ENCODE results near the gene GEMIN4. TPM values are rescaled to one million over a fixed set of nuclear protein-coding genes. Genes with fewer than 3 reads are reported as not detected.
"Not testable (repeated sequence)": the region's sequence is repeated elsewhere in the genome, so short reads cannot be mapped to it uniquely, and the experiment has no call there.

The GEMIN4 gene
- total RNA-seq, 1 donor from 2014 or later: 11.2 TPM

GRCh38 chr17:699345-699744 is 52.7 kb downstream of the GEMIN4 start:
- intact Hi-C loops (cut with DNase I): no loop called here
- H3K4me1 ChIP-seq: no peaks in the 10 kb centered on the region
- no peak overlapping the region for H3K27ac ChIP-seq
- H3K4me3 ChIP-seq: no peak overlapping the region
- no peak for TF ChIP-seq CTCF (IDR thresholded peaks at IDR 0.05)
- no peak for DNase-seq (ENCODE audit: low spot score in 2 of 2)
- H3K9me3 ChIP-seq: no peaks in the 10 kb centered on the region
- H3K27me3 ChIP-seq: no peaks in the 10 kb centered on the region
- peaks cover 22 to 44% of the 10 kb centered on the region in 2 donors for H3K36me3 ChIP-seq

DNA sequence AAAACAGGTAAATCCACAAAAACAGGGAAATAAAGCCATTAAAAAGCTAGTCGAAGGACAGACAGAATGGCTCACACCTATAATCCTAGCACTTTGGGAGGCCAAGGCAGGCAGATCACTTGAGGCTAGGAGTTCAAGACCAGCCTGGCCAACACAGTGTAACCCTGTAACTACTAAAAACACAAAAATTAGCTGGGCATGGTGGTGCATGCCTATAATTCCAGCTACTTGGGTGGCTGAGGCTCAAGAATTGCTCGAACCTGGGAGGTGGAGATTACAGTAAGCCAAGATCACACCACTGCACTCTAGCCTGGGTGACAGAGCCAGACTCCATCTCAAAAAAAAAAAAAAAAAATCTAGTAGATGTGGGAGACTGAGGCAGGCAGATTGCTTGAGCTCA is 54.0 kb downstream of the GEMIN4 start:
- intact Hi-C loops (cut with DNase I); H3K9me3 ChIP-seq; DNase-seq (ENCODE audit: low spot score in 2 of 2); H3K4me3 ChIP-seq; H3K27me3 ChIP-seq; H3K4me1 ChIP-seq; H3K27ac ChIP-seq: not testable (repeated sequence)
- H3K36me3 ChIP-seq: peaks cover 27 to 53% of the 10 kb centered on the region in 2 donors

DNA sequence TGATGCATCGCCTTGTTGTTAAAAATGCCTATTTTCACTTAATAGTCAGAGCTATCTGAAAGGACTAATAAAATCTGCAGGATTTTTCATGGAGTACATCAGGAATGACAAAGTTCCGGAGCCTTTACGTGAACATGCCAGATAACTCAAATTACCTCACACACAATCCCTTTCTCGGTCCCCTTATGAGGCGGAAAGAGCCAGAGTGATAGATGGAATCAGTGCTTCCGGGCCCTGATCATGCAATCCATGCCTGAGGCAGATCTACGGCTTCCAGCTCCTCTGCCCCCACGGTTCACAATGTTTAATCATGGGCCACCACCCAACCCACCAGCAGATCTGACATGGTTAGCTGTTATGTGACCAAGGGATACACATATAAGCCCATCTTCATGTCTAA is 54.4 kb downstream of the GEMIN4 start:
- H3K4me3 ChIP-seq: no peak overlapping the region
- intact Hi-C loops (cut with DNase I): no loop called here
- DNase-seq (ENCODE audit: low spot score in 2 of 2): no peak
- H3K27me3 ChIP-seq: no peaks in the 10 kb centered on the region
- peaks cover 27 to 55% of the 10 kb centered on the region in 2 donors for H3K36me3 ChIP-seq
- no peaks in the 10 kb centered on the region for H3K4me1 ChIP-seq
- H3K9me3 ChIP-seq: no peaks in the 10 kb centered on the region
- H3K27ac ChIP-seq: no peak overlapping the region
- TF ChIP-seq CTCF (IDR thresholded peaks at IDR 0.05): no peak

- no peaks in the 10 kb centered on the region for H3K9me3 ChIP-seq
- no peak overlapping the region for H3K4me3 ChIP-seq
- H3K36me3 ChIP-seq: peaks cover 33 to 53% of the 10 kb centered on the region in 2 donors
- TF ChIP-seq CTCF (IDR thresholded peaks at IDR 0.05): no peak
- DNase-seq (ENCODE audit: low spot score in 2 of 2): no peak
- H3K27ac ChIP-seq: no peak overlapping the region
- H3K27me3 ChIP-seq: no peaks in the 10 kb centered on the region
- no peaks in the 10 kb centered on the region for H3K4me1 ChIP-seq
- intact Hi-C loops (cut with DNase I): no loop called here
Observed at GRCh38 chr17:696369-696768, 55.7 kb downstream of the GEMIN4 start.

Other genes with a start within 250 kb of the GEMIN4 start
- 6.8 TPM for gene VPS53, start 37.4 kb downstream of the GEMIN4 start, total RNA-seq
- 21.9 TPM for gene TLCD3A, start 19.7 kb downstream of the GEMIN4 start, total RNA-seq
- 148 TPM for gene GLOD4, start 30.0 kb upstream of the GEMIN4 start, total RNA-seq
- 17.0 TPM for gene MRM3, start 30.1 kb upstream of the GEMIN4 start, total RNA-seq
- 67.3 TPM for gene NXN, start 227.5 kb upstream of the GEMIN4 start, total RNA-seq
- gene TIMM22, start 244.9 kb upstream of the GEMIN4 start, total RNA-seq: 12.1 TPM

Data from ascending aorta (tissue), 2 donors.